ENCODE measurements around the gene TMEM202. TPM values are rescaled to one million over a fixed set of nuclear protein-coding genes. Genes with fewer than 3 reads are reported as not detected.

The TMEM202 gene
- total and polyA plus RNA-seq, 4 donors: not detected

GRCh38 chr15:72353266-72353665 lies 44.8 kb upstream of the TMEM202 start:
- WGBS: 97% methylated on average over 2 of the region's 2 CpGs
- H3K27ac ChIP-seq (ENCODE audit: low read depth in 1 of 2, low read length in 2 of 2): no peak overlapping the region

DNA sequence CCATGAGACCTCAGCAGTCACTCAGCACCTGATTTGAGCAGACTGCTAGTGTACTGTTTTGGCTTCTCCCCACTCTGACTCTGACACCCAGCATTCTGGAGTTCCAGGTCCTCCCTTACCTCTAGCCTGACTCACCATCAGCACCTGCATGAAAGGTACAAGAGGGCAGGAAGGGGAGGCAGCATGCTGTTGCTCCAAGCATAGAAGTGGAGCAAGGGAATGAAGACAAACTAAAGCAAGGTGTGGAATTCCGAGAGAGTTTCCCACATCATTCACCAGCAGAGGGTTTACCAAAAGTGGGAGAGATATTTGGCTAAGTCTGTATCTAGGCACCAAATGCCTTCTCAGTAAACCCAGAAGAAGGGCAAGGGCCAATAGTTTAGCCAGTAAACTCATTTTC lies 43.6 kb upstream of the TMEM202 start:
- WGBS: 97% methylated on average over 1 of the region's 1 CpG
- no peak for TF ChIP-seq JUND (IDR thresholded peaks at IDR 0.05)
- no peak for TF ChIP-seq YY1 (IDR thresholded peaks at IDR 0.05)
- no peak for TF ChIP-seq EGR1 (IDR thresholded peaks at IDR 0.05; ENCODE audit: low read depth in 2 of 2)
- no peak for TF ChIP-seq SP1 (IDR thresholded peaks at IDR 0.05)
- no peak for TF ChIP-seq HNF4G (IDR thresholded peaks at IDR 0.05)
- TF ChIP-seq ATF3 (IDR thresholded peaks at IDR 0.05): no peak
- no peak for TF ChIP-seq TAF1 (conservative IDR thresholded peaks at IDR 0.05)
- TF ChIP-seq RXRA (IDR thresholded peaks at IDR 0.05): no peak
- TF ChIP-seq NR2F2 (IDR thresholded peaks at IDR 0.05): no peak
- TF ChIP-seq FOXA1 (IDR thresholded peaks at IDR 0.05): no peak
- H3K4me1 ChIP-seq (ENCODE audit: control insufficient read depth in 4 of 4, insufficient read depth in 4 of 4, low read length in 3 of 4): no peaks in the 10 kb centered on the region
- no peaks in the 10 kb centered on the region for H3K9me3 ChIP-seq (ENCODE audit: control insufficient read depth in 4 of 4, low read length in 3 of 4)
- no peak for DNase-seq (ENCODE audit: low spot score)
- H3K27me3 ChIP-seq (ENCODE audit: control insufficient read depth in 4 of 4, insufficient read depth in 4 of 4, low read length in 3 of 4): no peaks in the 10 kb centered on the region
- H3K36me3 ChIP-seq (ENCODE audit: control insufficient read depth in 4 of 4, insufficient read depth in 3 of 4, low read depth in 1 of 4, low read length in 3 of 4): peaks cover 0 to 53% (median 48%) of the 10 kb centered on the region in 4 donors
- no peak overlapping the region for H3K9ac ChIP-seq (ENCODE audit: low read depth in 1 of 2, low read length in 2 of 2)
- no peak overlapping the region for H3K4me3 ChIP-seq (ENCODE audit: low read depth in 1 of 3, low read length in 3 of 3)
- no peak overlapping the region for H3K27ac ChIP-seq (ENCODE audit: low read depth in 1 of 2, low read length in 2 of 2)

More at GRCh38 chr15:72353266-72353665, 44.8 kb upstream of the TMEM202 start:
- H3K4me1 ChIP-seq (ENCODE audit: control insufficient read depth in 4 of 4, insufficient read depth in 4 of 4, low read length in 3 of 4): no peaks in the 10 kb centered on the region
- no peaks in the 10 kb centered on the region for H3K9me3 ChIP-seq (ENCODE audit: control insufficient read depth in 4 of 4, low read length in 3 of 4)
- H3K27me3 ChIP-seq (ENCODE audit: control insufficient read depth in 4 of 4, insufficient read depth in 4 of 4, low read length in 3 of 4): no peaks in the 10 kb centered on the region
- TF ChIP-seq FOXA1 (IDR thresholded peaks at IDR 0.05): no peak
- no peak for TF ChIP-seq TAF1 (conservative IDR thresholded peaks at IDR 0.05)
- TF ChIP-seq ATF3 (IDR thresholded peaks at IDR 0.05): no peak
- no peak for TF ChIP-seq HNF4G (IDR thresholded peaks at IDR 0.05)
- no peak for TF ChIP-seq ZBTB33 (IDR thresholded peaks at IDR 0.05)
- TF ChIP-seq HNF4A (conservative IDR thresholded peaks at IDR 0.05): no peak
- TF ChIP-seq JUND (IDR thresholded peaks at IDR 0.05): no peak
- TF ChIP-seq NR2F2 (IDR thresholded peaks at IDR 0.05): no peak
- TF ChIP-seq, protein P1, sequence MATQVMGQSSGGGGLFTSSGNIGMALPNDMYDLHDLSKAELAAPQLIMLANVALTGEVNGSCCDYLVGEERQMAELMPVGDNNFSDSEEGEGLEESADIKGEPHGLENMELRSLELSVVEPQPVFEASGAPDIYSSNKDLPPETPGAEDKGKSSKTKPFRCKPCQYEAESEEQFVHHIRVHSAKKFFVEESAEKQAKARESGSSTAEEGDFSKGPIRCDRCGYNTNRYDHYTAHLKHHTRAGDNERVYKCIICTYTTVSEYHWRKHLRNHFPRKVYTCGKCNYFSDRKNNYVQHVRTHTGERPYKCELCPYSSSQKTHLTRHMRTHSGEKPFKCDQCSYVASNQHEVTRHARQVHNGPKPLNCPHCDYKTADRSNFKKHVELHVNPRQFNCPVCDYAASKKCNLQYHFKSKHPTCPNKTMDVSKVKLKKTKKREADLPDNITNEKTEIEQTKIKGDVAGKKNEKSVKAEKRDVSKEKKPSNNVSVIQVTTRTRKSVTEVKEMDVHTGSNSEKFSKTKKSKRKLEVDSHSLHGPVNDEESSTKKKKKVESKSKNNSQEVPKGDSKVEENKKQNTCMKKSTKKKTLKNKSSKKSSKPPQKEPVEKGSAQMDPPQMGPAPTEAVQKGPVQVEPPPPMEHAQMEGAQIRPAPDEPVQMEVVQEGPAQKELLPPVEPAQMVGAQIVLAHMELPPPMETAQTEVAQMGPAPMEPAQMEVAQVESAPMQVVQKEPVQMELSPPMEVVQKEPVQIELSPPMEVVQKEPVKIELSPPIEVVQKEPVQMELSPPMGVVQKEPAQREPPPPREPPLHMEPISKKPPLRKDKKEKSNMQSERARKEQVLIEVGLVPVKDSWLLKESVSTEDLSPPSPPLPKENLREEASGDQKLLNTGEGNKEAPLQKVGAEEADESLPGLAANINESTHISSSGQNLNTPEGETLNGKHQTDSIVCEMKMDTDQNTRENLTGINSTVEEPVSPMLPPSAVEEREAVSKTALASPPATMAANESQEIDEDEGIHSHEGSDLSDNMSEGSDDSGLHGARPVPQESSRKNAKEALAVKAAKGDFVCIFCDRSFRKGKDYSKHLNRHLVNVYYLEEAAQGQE (IDR thresholded peaks at IDR 0.05): no peak
- TF ChIP-seq RAD21 (IDR thresholded peaks at IDR 0.05): no peak
- no peak for TF ChIP-seq SP1 (IDR thresholded peaks at IDR 0.05)
- no peak for DNase-seq (ENCODE audit: low spot score)
- H3K9ac ChIP-seq (ENCODE audit: low read depth in 1 of 2, low read length in 2 of 2): no peak overlapping the region
- H3K4me3 ChIP-seq (ENCODE audit: low read depth in 1 of 3, low read length in 3 of 3): no peak overlapping the region
- H3K36me3 ChIP-seq (ENCODE audit: control insufficient read depth in 4 of 4, insufficient read depth in 3 of 4, low read depth in 1 of 4, low read length in 3 of 4): peaks cover 0 to 65% (median 60%) of the 10 kb centered on the region in 4 donors
